GM18520 (cell line): ENCODE data around the gene AP4M1.
"Not testable (repeated sequence)": the region's sequence is repeated elsewhere in the genome, so short reads cannot be mapped to it uniquely, and the experiment has no call there.

Experiments
- ATAC-seq: cut with Tn5 transposase; IDR thresholded peaks from one replicate; pipeline ENCODE4 v1.9.1; 2021; ENCODE audit not compliant: unreplicated experiment

The AP4M1 gene

DNA sequence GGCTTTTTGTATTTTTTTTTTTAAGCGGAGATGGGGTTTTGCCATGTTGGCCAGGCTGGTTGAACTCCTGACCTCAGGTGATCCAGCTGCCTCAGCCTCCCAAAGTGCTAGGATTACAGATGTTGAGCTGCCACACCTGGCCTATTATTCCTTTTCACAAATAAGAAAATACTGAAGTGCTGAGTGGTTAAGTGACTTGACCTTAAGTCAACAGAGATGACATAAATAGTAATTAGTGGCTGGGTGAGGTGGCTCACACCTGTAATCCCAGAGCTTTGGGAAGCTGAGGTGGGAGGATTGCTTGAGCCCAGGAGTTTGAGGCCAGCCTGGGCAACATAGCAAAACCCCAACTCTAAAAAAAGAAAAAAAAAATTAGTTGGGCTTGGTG, 28.8 kb downstream of the AP4M1 start:
- not testable (repeated sequence) for ATAC-seq

GRCh38 chr7:100130608-100131453, 29.4 kb downstream of the AP4M1 start:
- ATAC-seq, result no peak

- no peak for ATAC-seq
Measured at GRCh38 chr7:100132126-100132525, 30.7 kb downstream of the AP4M1 start.

DNA sequence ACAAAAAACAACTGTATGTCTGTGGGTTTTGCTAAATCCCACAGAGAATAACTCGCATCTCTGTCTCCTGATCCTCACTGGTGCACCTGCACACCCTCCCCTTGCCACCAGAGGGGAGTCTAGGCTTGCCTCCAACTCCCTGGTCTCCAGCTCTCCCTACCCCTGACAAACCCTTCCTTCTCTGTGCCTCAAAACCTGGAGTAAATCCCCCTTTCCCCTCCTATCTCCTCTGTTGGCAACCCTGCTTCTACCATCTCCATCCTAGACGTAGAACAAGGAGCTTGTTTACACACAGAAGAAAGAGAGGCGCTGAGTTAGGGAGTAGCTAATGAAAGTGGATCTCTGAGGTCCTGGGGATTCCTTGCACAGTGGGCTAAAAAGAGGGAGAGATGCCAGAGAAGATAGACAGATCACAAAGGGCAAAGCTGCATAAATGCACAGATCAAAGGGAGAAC, 31.3 kb downstream of the AP4M1 start:
- no peak for ATAC-seq

- ATAC-seq, result no peak
Measured at GRCh38 chr7:100137851-100138760, 36.7 kb downstream of the AP4M1 start.

GRCh38 chr7:100141555-100141949, 40.1 kb downstream of the AP4M1 start:
- ATAC-seq, result no peak

DNA sequence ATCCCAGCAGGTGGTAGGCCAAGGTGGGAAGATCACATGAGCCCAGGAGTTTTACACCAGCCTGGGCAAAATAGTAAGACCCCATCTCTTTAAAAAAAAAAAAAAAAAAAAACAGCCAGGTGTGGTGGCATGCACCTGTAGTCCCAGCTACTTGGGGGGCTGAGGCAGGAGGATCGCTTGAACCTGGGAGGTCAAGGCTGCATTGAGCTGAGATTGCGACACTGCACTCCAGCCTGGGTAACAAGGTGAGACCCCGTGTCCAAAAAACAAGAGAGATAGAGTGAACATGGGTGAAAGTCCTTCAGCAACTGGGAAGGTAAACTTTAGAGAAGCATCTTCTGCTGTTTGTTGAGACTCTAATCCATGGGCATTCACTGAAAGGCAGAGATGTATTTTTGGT, 41.0 kb downstream of the AP4M1 start:
- no peak for ATAC-seq

DNA sequence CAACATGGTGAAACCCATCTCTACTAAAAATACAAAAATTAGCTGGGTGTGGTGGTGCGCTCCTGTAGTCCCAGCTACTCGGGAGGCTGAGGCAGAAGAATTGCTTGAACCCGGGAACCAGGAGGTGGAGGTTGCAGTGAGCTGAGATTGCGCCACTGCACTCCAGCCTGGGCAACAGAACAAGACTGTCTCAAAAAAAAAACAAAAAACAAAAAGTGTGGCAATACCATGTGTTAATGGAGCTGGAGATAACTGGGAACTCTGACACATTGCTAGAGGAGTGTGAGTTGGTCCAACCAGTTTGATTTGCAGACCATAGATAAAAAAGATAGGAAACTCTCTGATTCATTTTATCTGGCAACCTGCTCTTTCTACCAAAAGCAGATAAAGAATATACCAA, 44.9 kb downstream of the AP4M1 start:
- ATAC-seq, result not testable (repeated sequence)

GRCh38 chr7:100147278-100147677, 45.8 kb downstream of the AP4M1 start:
- ATAC-seq, result no peak

DNA sequence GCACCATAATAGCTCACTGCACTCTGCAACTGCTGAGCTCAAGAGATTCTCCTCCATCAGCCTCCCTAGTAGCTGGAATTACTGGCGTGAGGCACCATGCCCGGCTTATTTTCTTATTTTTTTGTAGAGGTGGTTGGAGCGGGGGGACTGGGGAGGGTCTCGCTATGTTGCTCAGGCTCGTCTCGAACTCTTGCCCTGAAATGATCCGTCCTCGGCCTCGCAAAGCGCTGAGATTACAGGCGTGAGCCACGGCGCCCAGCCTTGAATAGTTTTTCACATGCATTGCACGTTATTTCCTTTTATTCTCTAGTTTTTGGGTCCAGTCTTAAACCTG, 46.7 kb downstream of the AP4M1 start:
- ATAC-seq, result no peak

DNA sequence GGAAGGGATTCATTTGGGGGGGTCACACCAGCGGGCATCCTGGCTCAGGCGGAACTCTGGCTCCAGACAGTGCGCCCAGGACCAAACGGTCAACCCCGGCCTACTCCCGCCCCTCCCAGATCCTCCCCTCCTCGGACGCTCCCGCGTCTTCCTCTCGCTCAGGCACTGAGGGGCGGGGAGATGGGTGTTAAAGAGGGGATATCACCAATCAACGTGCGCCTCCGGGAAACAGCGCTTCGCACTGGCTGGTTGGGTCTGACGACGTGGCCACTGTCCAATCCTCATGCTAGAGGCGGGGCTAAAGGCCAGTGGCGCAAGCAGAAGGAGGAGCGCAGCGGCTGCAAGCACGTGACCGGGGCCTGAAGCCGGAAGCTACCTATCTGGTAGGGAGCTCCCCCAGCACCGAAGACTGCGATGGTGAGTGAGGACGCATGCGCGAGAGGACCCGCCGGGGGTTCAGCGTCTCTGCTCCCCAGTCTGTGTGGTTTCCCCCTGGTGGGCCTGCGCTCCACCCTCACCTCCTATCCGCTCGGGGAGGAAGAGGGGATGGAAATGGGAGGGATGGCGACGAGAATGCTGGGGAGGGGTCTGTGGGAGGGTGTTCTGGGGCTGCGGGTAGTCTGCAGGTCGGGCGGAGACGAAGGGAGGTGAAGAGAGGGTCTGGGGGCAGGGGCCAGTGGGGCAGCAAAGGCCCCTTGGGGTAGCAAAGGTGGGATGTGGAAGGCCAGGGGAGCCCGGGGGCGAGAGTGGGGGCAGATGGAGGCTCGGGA, 47.3 kb downstream of the AP4M1 start, which contains the start of gene LAMTOR4:
LAMTOR4 (plus strand) TSS at position 360 of the 770 bp plus-strand sequence; CDS start at position 415, 55 bp downstream.
- peak; percentile 99 for ATAC-seq

GRCh38 chr7:100152404-100152803, 51.0 kb downstream of the AP4M1 start:
- no peak for ATAC-seq

DNA sequence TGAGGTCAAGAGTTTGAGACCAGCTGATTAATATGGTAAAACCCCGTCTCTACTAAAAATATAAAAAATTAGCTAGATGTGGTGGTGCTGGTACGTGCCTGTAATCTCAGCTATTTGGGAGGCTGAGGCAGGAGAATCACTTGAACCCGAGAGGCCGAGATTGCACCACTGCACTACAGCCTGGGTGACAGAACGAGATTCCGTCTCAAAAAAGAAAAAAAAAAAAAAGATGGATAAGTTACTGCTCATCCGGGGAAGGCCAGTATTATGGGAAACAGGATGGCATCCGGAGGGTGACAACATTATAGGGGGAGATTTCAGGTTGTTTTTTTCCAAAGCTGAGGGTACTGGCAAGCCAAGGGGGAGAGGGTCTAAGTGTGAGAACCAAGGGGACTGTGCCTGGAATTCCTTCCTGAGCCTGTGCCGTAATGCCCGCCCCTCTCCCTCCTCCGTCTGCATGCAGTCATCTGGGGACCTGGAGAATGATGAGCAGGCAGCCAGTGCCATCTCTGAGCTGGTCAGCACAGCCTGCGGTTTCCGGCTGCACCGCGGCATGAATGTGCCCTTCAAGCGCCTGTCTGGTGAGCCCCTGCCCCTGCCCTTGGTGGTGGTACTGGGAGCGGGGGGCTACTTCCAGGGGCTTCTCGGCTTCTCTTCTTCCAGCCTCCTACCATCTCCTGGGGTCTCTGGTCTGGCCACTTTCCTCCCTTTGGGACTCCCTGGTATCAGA, 51.7 kb downstream of the AP4M1 start:
- ATAC-seq, result no peak

DNA sequence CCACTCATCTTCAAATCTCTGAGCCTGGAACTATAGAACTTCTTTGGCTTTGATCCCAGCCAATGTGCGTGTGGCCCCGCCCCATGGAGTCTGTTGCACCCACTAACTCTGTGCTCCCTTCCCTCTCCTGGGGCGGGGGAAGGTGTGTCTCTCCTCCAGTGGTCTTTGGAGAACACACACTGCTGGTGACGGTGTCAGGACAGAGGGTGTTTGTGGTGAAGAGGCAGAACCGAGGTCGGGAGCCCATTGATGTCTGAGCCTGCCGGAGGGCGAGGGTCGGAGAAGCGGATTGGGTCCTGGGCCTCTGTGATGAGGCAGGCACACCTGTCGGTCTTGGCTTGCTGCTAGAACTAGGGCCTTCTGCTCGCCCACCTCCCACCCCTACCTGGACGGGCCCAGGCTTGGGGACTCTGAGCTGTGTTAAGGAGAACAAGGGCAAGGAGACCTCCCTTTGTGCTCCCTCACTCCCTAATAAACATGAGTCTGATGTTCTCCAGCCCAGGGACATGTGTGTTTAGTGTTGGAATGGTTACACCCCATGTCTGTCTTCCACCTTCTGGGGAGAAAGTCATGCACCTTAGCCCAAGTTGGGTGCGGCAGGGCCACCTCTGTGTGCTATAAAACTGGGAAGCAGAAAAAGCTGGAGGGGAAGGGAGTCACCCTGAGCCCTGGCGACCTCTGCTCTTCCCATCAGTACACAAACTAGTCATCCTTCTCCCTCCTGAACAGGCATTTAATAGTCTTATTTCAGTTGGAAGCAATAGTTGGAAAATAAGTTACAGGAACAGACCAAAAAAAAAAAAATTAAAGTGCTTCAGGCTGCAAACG, 52.5 kb downstream of the AP4M1 start:
- no peak for ATAC-seq

- no peak for ATAC-seq
Measured at GRCh38 chr7:100154651-100155491, 53.4 kb downstream of the AP4M1 start.

DNA sequence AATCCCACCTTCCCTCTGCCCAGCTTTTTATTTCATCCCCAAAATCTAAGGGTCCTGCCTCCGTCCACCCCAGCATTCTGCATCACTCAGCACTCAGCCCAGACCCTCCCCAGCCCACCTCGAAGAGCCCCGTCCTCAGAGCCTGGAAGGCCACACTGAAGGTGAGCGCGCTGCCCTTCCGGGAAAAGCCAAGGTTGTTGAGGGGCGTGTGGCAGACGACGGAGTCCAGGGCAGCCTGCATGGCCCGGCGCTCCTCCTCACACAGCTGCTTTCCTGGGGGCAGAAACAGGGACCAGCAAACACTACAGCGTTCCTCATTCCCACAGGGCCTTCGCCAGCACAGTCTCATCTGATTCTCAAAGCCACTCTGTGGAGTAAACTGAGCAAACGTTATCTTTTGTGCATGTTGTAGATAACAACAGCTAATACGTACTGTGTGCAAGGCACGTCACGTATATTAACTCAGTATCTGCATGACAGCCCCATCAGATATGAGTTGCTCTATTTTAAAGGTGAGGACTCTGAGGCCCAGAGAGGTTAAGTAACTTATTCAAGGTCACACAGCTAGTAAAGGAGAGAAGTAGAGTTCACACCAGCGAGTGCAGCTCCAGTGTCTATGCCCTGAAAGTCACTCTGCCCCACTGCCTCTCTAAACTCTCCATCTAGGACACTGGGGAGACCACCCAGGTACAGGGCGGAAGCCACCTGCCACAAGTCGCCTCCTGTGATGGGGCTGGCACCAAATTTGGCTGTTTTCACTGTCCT, 54.3 kb downstream of the AP4M1 start:
- no peak for ATAC-seq

DNA sequence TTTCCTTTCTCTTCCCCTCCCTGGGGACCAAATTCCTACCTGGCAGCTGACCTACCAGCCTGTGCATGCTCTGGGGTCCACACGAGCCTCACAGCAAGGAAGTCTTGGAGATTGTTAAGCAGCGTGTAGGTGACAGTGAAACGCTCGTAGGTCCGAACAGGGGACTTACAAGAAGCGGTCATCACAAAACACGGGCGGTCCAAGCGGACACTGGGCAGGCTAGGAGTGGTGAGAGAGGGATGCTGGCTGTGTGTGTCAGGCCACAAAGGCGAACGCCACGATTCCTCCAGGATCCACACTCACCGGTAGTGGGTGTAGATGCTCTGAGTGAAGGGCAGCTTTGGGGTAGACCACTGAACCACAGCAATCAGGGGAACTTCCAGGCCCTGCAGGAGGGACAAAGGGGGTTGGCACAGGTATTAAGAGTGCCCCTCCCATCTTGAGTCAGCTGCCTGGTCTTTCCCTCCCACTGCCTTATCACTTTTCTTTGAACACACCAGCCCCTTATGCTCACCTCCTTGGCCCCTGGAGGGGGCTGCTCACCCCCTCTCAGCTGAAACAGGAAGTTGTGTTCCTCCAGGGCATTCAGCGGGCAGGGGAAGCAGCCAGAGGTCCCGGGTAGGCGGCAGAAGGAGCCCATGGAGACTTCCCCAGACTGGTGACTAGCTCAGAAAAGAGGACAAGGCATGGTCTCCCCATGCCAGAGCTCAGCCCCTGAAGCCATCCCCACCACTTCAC, 55.1 kb downstream of the AP4M1 start:
- ATAC-seq, result no peak

DNA sequence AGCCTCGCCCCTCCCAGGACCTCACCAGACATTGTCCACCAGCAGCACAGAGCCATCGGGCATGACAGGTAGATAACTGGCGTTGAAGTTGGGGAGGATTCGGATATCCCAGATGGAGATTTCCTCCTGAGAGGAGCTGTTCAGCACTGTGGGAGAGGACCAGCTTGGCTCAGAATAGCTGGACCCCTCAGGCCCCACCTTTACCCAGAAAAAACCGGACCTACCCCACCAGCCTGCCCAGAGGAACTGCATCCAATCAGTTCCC, 55.6 kb downstream of the AP4M1 start:
- ATAC-seq, result no peak
